ENCODE measurements around the gene RPTOR.

RPTOR gene

GRCh38 chr17:81011951-81012350 is 467.3 kb downstream of the RPTOR start:
- H3K4me1 ChIP-seq (ENCODE audit: control insufficient read depth, insufficient read depth, low read length, poor library complexity, severe bottlenecking) = no peaks in the 10 kb centered on the region
- no peak overlapping the region for H3K27ac ChIP-seq (ENCODE audit: insufficient read depth, low read length, poor library complexity, severe bottlenecking)
- H3K36me3 ChIP-seq (ENCODE audit: control insufficient read depth, insufficient read depth, low read length) = no peaks in the 10 kb centered on the region
- no peak for DNase-seq
- no peak overlapping the region for H3K4me3 ChIP-seq (ENCODE audit: insufficient read depth, low read depth, low read length, poor library complexity, severe bottlenecking)
- no peaks in the 10 kb centered on the region for H3K27me3 ChIP-seq (replicated peaks; ENCODE audit: control insufficient read depth, insufficient read depth, low read length, poor library complexity, severe bottlenecking)
- peaks cover 7% of the 10 kb centered on the region for H3K9me3 ChIP-seq (ENCODE audit: control insufficient read depth, low read length)

DNA sequence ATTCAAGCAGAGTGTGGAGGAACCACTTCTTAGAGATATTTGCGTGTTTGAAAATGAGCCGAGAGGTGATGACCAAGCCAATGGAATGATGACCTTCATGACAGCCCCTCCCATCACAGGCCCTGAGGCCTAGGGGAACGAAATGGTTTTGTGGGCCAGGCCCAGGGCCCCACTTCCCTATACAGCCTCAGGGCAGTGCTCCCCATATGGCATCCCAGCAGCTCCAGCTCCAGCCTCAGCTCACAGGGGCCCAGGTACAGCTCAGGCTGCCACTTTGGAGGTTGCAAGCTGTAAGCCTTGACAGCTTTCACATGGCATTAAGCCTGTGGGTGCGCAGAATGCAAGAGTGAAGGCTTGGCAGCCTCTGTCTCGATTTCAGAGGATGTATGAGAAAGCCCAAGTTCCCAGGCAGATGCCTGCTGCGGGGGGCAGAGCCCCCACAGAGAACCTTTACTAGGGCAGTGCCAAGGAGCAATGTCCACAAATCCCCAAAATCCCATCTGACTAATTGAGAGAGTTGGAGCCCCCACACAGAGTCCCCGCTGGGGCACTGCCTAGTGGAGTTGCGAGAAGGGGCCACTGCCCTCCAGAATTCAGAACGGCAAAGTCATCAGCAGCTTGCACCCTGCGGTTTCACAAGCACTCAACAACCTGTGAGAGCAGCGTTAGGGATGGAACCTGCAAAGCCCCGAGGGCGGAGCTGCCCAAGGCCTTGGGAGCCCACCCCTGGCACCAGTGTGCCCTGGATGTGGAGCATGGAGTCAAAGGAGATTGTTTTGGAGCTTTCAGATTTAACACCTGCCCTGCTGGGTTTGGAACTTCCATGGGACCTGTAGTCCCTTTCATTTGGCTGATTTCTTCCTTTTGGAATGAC is 468.2 kb downstream of the RPTOR start:
- peaks cover 7% of the 10 kb centered on the region for H3K9me3 ChIP-seq (ENCODE audit: control insufficient read depth, low read length)
- H3K27me3 ChIP-seq (replicated peaks; ENCODE audit: control insufficient read depth, insufficient read depth, low read length, poor library complexity, severe bottlenecking) = no peaks in the 10 kb centered on the region
- no peaks in the 10 kb centered on the region for H3K36me3 ChIP-seq (ENCODE audit: control insufficient read depth, insufficient read depth, low read length)
- H3K27ac ChIP-seq (ENCODE audit: insufficient read depth, low read length, poor library complexity, severe bottlenecking) = no peak overlapping the region
- no peak overlapping the region for H3K4me3 ChIP-seq (ENCODE audit: insufficient read depth, low read depth, low read length, poor library complexity, severe bottlenecking)
- no peak for DNase-seq
- peaks cover 7% of the 10 kb centered on the region for H3K4me1 ChIP-seq (ENCODE audit: control insufficient read depth, insufficient read depth, low read length, poor library complexity, severe bottlenecking)

DNA sequence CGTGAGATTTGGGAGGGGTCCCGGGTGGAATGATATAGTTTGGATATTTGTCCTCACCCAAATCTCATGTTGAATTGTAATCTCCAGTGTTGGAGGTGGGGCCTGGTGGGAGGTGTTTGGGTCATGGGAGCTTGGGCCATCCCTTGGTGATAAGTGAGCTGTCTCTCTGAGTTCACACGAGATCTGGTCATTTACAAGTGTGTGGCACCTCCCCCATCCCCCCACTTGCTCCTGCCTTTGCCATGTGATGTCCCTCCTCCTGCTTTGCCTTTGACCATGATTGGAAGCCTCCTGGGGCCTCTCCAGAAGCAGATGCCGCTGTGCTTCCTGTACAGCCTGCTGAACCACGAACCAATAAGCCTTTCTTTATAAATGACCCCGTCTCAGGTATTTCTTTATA is 469.0 kb downstream of the RPTOR start:
- DNase-seq = no peak
- peaks cover 11% of the 10 kb centered on the region for H3K4me1 ChIP-seq (ENCODE audit: control insufficient read depth, insufficient read depth, low read length, poor library complexity, severe bottlenecking)
- no peaks in the 10 kb centered on the region for H3K36me3 ChIP-seq (ENCODE audit: control insufficient read depth, insufficient read depth, low read length)
- H3K27ac ChIP-seq (ENCODE audit: insufficient read depth, low read length, poor library complexity, severe bottlenecking) = no peak overlapping the region
- H3K27me3 ChIP-seq (replicated peaks; ENCODE audit: control insufficient read depth, insufficient read depth, low read length, poor library complexity, severe bottlenecking) = no peaks in the 10 kb centered on the region
- H3K9me3 ChIP-seq (ENCODE audit: control insufficient read depth, low read length) = peaks cover 7% of the 10 kb centered on the region
- no peak overlapping the region for H3K4me3 ChIP-seq (ENCODE audit: insufficient read depth, low read depth, low read length, poor library complexity, severe bottlenecking)

DNA sequence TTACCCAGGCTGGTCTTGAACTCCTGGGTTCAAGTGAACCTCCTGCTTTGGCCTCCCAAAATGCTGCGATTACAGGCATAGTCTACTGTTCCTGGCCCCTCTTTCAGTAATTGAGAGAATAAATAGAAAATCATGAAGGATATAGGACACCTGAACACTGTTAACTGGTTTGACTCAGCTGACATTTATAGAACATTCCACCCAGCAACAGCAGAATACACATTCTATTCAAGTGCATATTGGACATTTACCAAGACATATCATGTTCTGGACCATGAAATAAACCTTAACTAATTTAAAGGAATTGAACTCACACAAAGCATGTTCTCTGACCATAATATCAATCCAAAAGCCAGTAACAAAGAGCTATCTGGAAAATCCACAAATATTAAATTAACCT is 470.5 kb downstream of the RPTOR start:
- Histone ChIP-seq H3K4me3 (ENCODE audit: insufficient read depth, low read depth, low read length, poor library complexity, severe bottlenecking) (no peak overlapping the region), H3K9me3 (ENCODE audit: control insufficient read depth, low read length) (peaks cover 7% of the 10 kb centered on the region), H3K27me3 (replicated peaks; ENCODE audit: control insufficient read depth, insufficient read depth, low read length, poor library complexity, severe bottlenecking) (no peaks in the 10 kb centered on the region), H3K27ac (ENCODE audit: insufficient read depth, low read length, poor library complexity, severe bottlenecking) (no peak overlapping the region), H3K4me1 (ENCODE audit: control insufficient read depth, insufficient read depth, low read length, poor library complexity, severe bottlenecking) (peaks cover 18% of the 10 kb centered on the region), H3K36me3 (ENCODE audit: control insufficient read depth, insufficient read depth, low read length) (no peaks in the 10 kb centered on the region)
- DNase-seq = no peak

All from effector memory CD4-positive, alpha-beta T cell (primary cell).